GM13977 (cell line): ENCODE data around the gene FAM78B.

Experiments used
- DNase-seq: peaks from one replicate; pipeline ENCODE4 v3.0.0; 2012; ENCODE audit warnings: low spot score
- in situ Hi-C: fragments of 300-500 bp; cut with MboI; formaldehyde crosslinking; loops from one replicate; pipeline ENCODE4 v1.12.0; 2022; ENCODE audit warnings: low sequenced_read_pairs, low pct_unique_long_range_greater_than_20kb, mixed read lengths, inconsistent platforms; ENCODE audit not compliant: unreplicated experiment
- TF ChIP-seq, protein P1 (sequence below): IDR thresholded peaks from 2 replicates; pipeline ENCODE4 v1.5.1; 2012; ENCODE audit warnings: mild to moderate bottlenecking, control low read depth; ENCODE audit not compliant: insufficient read depth; ENCODE audit errors: extremely low read depth, missing control alignments

FAM78B gene

DNA sequence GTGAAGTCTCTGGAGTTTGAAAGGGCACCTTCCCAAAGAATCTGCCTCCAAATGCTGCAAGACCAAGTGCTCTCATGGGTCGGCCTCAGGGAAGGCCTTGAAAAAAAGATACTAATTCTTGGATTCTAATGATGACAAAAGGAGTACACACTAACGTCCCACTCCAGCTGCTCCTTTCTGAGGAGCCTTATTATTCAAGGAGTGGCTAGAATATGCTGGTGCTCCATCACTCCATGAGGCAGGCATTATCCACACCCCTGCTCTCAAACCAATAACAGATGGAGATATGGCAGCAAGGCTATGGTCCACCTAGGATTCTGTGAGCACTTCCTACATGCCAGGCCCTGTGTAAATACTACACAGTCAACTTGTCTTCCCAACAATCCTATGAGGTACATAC is 54.4 kb downstream of the FAM78B start:
- TF ChIP-seq, protein P1, sequence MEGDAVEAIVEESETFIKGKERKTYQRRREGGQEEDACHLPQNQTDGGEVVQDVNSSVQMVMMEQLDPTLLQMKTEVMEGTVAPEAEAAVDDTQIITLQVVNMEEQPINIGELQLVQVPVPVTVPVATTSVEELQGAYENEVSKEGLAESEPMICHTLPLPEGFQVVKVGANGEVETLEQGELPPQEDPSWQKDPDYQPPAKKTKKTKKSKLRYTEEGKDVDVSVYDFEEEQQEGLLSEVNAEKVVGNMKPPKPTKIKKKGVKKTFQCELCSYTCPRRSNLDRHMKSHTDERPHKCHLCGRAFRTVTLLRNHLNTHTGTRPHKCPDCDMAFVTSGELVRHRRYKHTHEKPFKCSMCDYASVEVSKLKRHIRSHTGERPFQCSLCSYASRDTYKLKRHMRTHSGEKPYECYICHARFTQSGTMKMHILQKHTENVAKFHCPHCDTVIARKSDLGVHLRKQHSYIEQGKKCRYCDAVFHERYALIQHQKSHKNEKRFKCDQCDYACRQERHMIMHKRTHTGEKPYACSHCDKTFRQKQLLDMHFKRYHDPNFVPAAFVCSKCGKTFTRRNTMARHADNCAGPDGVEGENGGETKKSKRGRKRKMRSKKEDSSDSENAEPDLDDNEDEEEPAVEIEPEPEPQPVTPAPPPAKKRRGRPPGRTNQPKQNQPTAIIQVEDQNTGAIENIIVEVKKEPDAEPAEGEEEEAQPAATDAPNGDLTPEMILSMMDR: no peak
- in situ Hi-C loops: no loop called here

DNA sequence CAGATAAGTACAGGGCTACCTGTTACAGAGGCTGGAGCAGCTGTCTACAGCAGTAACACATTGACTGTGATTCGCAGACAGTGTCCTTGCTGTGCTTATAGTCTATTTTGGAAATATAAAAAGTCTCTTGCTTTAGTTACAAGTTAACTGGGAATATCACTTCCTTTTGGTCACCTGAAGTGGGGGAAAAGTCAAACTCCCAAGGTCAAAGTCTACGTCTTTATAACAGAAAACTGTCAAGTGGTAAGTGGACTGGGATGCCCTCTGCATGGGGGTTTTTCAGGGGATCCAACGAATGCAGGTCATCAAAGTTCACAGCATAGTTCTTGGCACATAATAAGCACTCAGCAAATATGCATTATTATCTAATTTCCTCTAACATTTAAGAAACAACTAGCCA is 55.4 kb downstream of the FAM78B start:
- DNase-seq: no peak
- TF ChIP-seq, protein P1: no peak
- in situ Hi-C loops: no loop called here

More for the DNA sequence above, 54.4 kb downstream of the FAM78B start:
- DNase-seq: no peak

DNA sequence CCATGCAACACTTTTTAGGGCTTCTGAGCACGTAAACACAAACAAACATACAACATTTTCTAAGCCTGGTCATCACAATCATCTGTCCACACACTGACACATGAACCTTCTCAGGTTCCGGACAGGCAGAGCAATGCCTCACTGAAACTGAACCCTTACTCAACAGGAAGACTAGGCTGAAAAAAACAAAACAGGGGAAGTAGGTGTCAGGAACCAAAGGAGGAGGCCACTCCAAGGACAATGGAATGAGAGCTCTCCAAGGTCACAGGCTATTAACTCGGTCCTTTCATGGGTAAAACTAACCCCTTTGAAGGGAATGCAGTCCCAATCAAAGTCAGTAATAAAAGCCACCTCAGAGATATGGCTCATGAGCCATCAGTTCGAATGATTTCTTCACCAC is 76.6 kb downstream of the FAM78B start:
- in situ Hi-C loops: no loop called here
- TF ChIP-seq, protein P1: no peak
- DNase-seq: no peak

DNA sequence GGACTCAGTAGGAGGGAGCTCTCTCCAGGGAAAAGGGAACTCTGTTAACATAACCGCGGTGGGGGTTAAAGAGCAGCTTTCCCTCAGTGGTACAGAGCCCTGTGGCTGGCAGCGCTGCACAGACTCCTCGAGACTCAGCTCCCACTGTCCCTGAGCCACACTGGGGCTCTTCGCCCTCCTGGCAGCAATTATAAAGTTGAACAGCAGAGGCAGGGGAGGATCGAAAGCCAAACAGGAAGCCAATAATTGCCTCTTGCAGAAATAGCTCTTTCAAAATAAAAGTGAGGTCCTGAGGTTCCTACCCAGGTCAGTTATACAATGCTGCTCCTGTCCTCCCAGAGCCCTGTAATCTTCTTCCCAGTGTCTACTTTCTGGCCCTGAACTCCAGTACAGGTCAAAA is 77.0 kb downstream of the FAM78B start:
- peak; percentile 46 for DNase-seq
- TF ChIP-seq, protein P1: peak; percentile 25
- in situ Hi-C loops: no loop called here

DNA sequence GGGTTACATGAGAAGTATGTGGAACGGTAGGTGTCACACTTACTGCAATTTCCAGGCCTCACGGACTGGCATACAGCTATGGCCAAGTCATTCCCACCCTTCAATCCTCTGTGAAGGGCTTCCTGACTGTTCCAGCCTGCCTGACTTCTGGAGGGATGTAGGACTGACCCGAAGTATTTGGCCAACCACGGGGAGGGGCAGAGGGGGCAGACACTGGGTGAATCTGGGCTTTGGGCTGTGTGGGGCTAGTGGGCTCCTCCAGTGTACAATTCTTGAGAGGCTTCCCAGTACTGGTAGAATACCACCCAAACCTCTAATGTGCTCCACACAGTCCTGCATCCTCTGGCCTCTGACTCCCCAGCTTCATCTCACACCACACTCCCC is 78.2 kb downstream of the FAM78B start:
- TF ChIP-seq, protein P1: no peak
- in situ Hi-C loops: no loop called here
- DNase-seq: no peak

DNA sequence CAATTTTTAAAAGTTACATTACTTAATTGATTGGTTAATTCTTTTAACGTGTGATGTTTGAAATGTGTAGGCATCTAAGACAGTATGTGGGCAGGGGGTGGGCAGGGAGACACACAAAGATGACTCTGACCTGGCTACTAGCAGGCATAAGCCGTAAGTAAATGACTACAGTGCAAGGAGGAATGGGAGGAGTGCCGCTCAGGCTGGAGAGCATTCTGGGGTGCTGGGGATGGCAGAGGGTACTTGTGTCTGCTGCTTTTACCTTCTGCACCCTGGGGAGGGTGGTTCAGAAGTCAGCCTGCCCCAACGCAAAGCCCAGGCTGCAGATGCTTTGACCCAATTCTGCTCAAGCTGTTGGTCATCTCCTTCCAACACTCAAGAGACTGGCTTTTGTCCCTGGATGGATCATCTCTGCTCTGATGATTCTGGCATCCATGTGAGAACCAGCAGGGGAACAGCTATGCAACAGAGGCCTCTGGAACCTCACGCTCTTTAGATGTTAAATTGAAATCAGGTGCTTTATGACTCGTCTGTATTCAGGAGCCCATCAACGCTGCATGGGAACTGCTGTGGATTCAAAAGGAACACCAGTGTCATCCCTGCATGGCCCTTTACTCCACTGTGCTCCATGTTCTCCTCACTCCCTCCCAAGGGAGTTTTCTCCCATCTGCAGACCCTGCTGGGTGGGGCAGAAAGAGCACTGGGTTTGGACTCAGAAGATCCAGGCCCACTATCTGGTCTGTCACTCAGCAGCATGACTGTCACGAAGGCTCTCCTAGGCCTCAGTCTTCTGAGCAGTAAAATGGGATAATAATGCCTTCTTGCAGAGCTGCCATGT is 78.8 kb downstream of the FAM78B start:
- TF ChIP-seq, protein P1: no peak
- DNase-seq: no peak
- in situ Hi-C loops: no loop called here
